ENCODE measurements around the gene TMEM156. TPM values are rescaled to one million over a fixed set of nuclear protein-coding genes. Genes with fewer than 3 reads are reported as not detected.
"Not testable (repeated sequence)": the region's sequence is repeated elsewhere in the genome, so short reads cannot be mapped to it uniquely, and the experiment has no call there.

Gene TMEM156
- total RNA-seq, 2 donors from 2014 or later, result 0.29 to 0.65 TPM

GRCh38 chr4:39004758-39005157 is 27.5 kb downstream of the TMEM156 start:
- DNase-seq (ENCODE audit: low spot score), result no peak
- intact Hi-C loops (cut with DNase I), result no loop called here

DNA sequence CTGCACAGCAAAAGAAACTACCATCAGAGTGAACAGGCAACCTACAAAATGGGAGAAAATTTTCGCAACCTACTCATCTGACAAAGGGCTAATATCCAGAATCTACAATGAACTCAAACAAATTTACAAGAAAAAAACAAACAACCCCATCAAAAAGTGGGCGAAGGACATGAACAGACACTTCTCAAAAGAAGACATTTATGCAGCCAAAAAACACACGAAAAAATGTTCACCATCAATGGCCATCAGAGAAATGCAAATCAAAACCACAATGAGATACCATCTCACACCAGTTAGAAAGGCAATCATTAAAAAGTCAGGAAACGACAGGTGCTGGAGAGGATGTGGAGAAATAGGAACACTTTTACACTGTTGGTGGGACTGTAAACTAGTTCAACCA is 30.2 kb downstream of the TMEM156 start:
- DNase-seq (ENCODE audit: low spot score); intact Hi-C loops (cut with DNase I): not testable (repeated sequence)

- no peak for DNase-seq (ENCODE audit: low spot score)
- intact Hi-C loops (cut with DNase I), result no loop called here
These were observed 36.6 kb downstream of the TMEM156 start for GRCh38 chr4:38995660-38996005.

- intact Hi-C loops (cut with DNase I), result no loop called here
These were observed 38.1 kb downstream of the TMEM156 start for GRCh38 chr4:38994135-38994534.

DNA sequence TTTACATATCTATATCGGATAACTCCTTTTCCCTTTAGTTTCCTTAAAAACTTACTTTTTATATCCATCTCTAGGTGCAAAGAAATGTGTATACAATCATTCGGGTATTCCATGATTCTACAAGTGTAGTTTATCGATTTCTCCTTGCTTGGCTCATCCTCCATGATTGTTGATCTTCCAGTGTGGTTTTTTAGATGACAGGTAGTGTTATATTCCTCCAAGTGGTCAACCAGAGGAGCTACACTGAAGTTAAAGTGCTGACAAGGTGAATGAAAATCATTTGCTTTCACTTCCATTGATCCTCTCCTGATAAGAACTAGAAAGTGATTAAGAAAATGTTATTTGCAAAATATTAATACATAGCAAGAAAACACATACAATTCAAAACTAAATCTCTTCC is 38.5 kb downstream of the TMEM156 start:
- no peak for DNase-seq (ENCODE audit: low spot score)
- intact Hi-C loops (cut with DNase I), result no loop called here

More at GRCh38 chr4:38994135-38994534, 38.1 kb downstream of the TMEM156 start:
- no peak for DNase-seq (ENCODE audit: low spot score)

DNA sequence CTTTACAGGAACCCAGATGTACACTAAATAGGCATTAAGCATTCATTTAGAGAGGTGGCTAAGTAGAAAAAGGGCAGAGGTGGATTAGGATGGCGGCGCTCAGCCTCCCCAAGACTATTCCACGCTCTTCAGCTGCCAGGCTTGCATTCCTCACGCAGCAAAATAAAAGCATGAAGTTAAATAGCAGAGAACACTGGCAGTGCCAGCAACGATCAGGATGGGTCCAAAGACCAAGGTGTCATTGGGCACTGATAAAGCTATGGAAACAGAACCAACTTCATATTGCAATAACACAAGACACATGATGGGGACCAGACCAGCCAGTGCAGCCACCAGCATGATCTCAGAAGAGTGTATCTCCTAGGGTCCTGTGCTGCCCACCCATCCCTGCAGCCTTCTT is 42.0 kb downstream of the TMEM156 start:
- DNase-seq (ENCODE audit: low spot score), result no peak
- intact Hi-C loops (cut with DNase I), result no loop called here

DNA sequence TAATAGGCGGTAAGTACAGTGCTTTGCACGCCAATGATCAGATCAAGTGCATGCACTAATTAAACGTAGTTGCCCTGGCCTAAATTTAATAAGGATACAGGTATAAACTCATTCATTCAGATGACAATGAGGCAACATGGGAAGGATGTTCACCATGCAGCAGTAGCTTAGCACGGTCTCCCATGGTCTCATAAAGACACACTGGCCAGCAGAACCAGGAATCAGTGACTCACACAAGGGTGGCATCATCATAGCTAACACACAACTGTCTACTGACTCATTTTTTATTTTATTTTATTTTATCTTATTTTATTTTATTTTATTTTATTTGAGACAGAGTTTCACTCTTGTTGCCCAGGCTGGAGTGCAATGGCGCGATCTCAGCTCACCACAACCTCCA is 42.7 kb downstream of the TMEM156 start:
- intact Hi-C loops (cut with DNase I), result loop anchor here in 1 of 2 donors (1.0 kb wide), 1 partner anchor 13 kb away; no protein-coding TSS in a partner anchor
- no peak for DNase-seq (ENCODE audit: low spot score)

- intact Hi-C loops (cut with DNase I); DNase-seq (ENCODE audit: low spot score): not testable (repeated sequence)
These were observed 43.9 kb downstream of the TMEM156 start for GRCh38 chr4:38988353-38988752.

- intact Hi-C loops (cut with DNase I), result no loop called here
- DNase-seq (ENCODE audit: low spot score), result no peak
These were observed 44.7 kb downstream of the TMEM156 start for GRCh38 chr4:38987491-38987890.

DNA sequence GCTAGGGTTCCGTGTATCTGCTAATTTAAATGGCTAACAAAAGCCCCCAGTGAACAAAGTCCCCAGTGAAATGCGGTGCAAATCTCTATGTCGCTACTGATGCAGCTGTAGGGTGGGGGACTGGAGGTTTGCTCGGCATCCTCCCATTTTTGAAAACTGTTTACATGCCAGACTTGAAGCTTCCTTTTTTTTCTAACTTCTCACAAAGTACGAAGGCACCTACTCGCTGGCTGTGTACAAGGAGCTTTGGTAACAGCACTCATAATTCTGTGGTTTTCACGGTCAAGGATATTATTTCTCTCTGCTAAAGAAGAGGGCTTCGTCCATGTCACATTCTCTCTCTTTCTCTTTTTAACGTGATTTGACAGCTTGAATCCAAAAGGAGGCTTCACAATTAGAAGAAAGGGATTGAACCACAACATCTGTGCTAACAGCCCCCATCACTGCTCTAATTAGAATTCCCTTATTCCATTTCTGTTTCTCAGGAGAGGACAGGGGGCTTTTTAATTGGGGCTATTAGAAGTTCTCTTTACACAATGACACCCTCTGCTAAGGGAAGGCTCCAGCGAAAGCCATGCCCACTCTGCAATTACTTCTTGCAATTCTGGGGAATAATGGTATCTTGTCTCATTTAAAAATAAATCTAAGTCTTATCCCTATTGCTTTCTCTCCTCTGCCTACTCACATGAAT is 46.7 kb downstream of the TMEM156 start:
- intact Hi-C loops (cut with DNase I), result no loop called here
- DNase-seq (ENCODE audit: low spot score), result no peak

DNA sequence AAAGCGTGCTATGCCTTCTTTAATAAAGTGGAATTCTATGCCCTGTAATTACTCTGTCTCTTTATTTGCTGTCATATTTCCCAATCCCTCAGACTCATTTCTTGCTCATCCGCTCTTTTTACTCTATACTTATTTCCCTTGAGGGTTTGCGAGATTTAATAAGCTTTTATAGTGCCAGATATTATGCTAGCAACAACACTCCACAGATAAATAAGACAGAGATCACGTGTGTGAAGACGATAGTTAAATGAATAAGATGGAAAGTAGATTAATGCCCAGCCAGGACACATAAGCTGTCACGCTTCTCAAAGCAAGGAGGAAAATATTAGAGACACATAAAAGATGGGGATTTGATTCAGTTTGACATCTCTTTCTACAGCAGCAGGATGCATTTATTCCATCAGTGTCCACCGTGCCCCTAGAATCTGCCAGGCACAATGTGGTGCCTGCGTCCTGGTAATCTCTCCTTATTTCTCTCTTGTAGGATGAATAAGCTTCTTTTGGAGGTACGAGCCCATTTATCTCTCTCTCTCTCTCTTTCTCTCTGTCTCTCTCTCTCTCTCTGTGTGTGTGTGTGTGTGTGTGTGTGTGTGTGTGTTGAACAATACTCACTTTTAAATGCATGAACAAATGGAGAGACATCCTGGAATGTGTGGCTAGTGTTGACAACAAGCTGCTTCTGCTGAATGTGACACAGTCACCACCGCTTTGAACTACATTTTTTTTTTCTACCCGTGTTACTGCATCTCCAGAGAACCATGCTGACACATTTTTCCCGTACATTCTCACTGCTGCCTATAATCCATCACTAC is 48.2 kb downstream of the TMEM156 start:
- DNase-seq (ENCODE audit: low spot score), result no peak
- intact Hi-C loops (cut with DNase I), result loop anchor here in 1 of 2 donors (5.0 kb wide), 1 partner anchor 57 kb away; no protein-coding TSS in a partner anchor

DNA sequence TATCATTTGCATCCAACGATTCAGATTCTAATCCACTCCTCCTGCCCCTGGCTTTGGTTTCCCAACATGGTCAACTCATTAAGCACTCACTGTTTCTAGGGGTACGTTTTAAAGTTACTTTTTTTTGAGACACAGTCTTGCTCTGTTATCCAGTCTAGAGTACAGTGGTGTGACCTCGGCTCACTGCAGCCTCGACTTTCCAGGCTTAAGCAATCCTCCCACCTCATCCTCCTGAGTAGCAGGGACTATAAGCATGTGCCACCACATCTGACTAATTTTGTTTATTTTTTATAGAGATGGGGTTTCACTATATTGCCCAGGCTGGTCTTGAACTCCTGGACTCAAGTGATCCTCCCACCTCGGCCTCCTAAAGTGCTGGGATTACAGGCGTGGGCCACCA is 48.9 kb downstream of the TMEM156 start:
- DNase-seq (ENCODE audit: low spot score), result no peak
- intact Hi-C loops (cut with DNase I), result loop anchor here in 1 of 2 donors (5.0 kb wide), 1 partner anchor 56 kb away; no protein-coding TSS in a partner anchor

GRCh38 chr4:38982361-38983095 is 49.7 kb downstream of the TMEM156 start:
- DNase-seq (ENCODE audit: low spot score), result no peak
- intact Hi-C loops (cut with DNase I), result loop anchor here in 1 of 2 donors (5.0 kb wide), 1 partner anchor 55 kb away; no protein-coding TSS in a partner anchor

DNA sequence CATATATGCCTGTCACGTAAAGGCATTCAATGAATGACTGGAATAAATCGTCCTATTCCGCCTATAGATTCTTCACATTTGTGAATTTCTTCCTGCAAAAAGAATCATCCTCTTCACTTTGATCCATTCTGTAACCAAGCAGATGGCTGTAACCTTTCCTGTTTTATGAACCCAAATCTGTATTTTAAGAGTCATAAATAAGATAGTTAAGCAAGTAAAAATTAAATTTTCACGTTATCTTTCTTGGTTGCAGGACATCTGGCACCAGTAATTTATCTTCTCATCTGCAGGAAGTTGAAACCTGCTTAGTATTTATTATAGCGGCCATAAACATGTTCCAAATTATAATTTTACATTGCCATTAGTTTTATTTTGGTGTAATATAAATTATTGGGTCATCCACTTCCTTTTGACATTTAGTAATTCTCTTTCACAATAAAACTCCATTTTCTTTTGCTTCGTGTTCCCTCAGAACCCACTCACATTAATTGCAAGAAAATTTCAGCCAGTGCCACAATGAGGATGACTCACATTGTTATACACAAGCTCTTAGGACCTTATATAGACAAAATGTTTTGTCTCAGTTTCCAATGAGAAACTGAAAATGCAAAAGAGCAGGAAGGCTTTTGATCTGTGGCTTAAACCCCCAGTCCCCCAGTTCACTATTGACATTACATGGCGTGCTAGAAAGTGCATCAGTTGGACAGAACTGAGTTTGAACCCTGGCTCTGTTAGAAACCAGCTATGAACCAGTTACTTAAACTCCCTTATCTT is 51.1 kb downstream of the TMEM156 start:
- DNase-seq (ENCODE audit: low spot score), result no peak
- intact Hi-C loops (cut with DNase I), result loop anchor here in 1 of 2 donors (5.0 kb wide), 1 partner anchor 54 kb away; no protein-coding TSS in a partner anchor

DNA sequence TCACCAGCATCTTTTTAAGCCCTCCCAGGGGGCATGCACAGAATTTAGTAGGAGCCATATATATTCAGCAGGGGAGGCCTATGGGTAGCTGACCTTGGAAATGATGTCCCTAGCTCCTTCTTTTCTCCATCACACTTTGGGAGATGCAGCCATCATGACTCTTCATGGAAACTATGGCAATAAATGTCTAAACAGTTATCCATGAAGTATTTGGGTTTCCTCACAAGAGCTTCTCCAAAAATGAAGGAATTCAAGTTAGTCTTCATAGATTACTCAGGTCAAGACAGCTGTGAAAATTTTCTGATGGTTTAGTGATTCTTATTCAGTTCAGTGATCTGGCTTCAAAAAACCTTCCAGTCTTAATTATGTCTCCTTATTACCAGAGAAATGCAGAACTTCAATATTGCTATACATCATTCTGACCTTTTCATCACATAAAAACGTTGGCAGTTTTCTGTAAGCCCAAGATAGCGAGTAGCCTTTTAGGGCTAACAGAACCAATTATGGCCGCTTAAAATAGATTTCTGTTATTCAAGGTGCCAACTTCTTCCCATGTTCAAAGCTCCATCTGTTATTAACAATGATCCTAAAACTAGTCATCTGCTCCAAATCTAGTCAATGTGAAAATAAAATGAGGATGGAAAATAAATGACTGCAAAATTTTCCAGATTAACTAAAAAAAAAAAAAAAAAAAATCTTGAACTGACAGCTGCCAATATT is 52.5 kb downstream of the TMEM156 start:
- DNase-seq (ENCODE audit: low spot score), result no peak
- intact Hi-C loops (cut with DNase I), result loop anchor here in 1 of 2 donors (5.0 kb wide), 1 partner anchor 52 kb away; no protein-coding TSS in a partner anchor

DNA sequence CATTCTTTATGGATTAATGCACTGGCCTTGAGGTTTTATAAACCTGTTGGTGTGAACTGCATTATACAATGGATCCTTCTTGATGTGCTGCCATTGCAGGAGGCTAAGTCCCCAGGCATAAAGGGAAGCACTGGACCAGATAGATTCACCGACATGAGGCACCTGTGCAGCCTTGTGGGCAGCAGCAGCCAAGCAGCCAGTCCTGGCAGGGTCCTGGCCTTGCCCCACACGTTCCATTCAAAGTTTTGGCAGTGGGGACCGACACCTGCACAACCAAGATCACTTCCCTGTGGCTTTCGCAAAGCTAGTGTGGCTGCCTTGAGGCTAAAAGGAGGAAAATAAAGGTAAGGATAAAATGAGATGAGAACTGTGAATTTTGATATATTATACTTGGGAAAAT is 53.1 kb downstream of the TMEM156 start:
- intact Hi-C loops (cut with DNase I), result no loop called here
- DNase-seq (ENCODE audit: low spot score), result no peak

DNA sequence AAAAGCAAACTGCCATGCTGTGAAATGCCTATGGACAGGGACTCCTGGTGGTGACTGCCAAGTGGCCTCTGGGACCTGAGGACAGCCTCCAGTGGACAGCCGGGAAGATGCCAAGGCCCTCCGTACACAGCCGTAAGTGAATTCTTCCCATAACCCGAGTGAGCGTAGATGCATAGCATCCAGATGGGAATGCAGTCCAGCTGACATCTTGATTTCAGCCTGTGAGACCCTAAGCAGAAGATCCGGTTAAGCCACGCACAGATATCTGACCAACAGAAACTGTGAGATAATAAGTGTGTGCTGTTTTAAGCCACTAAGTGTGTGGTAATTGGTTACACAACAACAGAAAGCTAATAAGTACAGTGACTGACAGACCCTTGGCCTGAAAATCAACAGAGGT is 55.9 kb downstream of the TMEM156 start:
- intact Hi-C loops (cut with DNase I), result loop anchor here in 1 of 2 donors (1.0 kb wide), 1 partner anchor 13 kb away; no protein-coding TSS in a partner anchor
- DNase-seq (ENCODE audit: low spot score), result no peak

DNA sequence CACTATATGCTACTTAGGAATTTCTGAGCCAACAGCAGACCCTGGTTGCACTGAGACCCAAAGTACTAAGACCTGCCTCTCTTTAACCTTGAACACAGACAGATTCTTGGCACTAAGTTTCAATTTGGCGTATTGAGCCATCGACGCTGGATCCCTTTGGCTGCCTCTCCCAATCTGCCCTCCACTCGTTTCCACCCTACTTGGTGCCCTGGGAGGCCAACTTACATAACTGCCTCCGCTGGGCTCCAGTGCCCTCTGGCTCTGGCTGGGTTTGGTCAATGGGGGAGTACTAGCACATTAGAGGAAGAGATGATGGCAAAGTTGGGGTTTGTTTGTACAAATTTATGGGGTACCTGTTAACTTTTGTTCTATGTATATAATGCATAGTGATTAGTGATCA is 63.5 kb downstream of the TMEM156 start:
- no peak for DNase-seq (ENCODE audit: low spot score)
- intact Hi-C loops (cut with DNase I), result no loop called here

Measured in posterior vena cava (tissue), 2 donors.